Measurements from ENCODE around the gene TAL1. TPM values are rescaled to one million over a fixed set of nuclear protein-coding genes. Genes with fewer than 3 reads are reported as not detected.
A peak's percentile ranks its signal among the peaks of the same experiment; 100 is the strongest.

The TAL1 gene
- total and polyA plus RNA-seq, 2 of the 8 experiments (the other 6 are each of a cell fraction or from before 2014, with no cell fraction given): 0.09 to 0.15 TPM

DNA sequence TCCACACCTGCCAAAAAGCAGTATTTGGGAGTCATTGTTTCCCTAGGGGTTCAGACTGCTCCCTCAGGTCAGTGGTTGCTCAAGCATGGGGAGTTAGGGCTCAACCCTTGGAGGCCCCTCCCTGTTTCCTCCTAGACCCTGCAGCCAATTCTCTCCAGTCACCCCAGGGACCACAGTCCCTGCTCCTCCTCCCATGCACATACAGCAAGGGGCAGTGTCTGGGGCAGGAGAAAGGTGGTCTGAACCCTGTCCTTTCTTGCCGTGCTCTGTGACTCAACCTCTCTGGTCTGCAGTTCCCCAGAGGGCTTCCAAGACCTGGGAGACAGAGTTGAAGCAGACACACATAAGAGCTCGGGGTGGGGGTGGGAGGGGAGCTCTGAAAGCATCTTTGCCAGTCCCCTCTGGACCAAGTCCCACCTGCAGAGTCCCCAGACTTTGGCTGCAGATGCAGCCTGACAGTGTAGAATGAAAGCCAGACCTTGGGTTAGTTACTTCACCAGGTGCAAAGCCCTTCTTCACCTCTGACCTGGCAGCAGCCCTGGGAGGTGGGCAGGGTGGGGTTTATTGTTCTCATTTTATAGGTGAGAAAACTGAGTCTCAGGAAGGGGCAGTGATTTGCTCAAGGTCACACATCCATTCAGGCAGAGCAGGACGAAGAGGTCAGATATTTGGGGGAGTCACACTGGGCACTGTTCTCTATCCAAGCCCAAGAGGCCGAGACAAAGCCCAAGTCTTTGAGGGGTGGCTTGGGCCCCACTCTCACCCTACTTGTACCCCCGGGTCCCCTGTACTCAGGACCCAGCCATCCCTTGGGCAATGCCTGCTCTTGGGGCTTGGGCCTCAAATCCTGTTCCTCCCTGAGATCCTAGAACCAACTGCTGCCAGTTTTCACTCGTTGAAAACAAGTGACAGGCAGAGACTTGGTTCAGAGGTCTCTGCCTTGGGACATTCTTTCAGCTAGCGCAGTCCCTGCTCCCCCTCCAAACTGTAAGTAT lies 42.9 kb downstream of the TAL1 start:
- ChIA-PET CTCF (ENCODE audit: partially characterized antibody) (interaction anchor here (1.1 to 14.4 kb wide), 5 partner anchors 8 to 75 kb away, joined by 3 to 207 read pairs (median 153); no protein-coding TSS in a partner anchor), POLR2A (ENCODE audit: partially characterized antibody) (interaction anchor here (0.8 to 1.5 kb wide), 2 partner anchors 8 to 10 kb away, joined by 3 to 4 read pairs; no protein-coding TSS in a partner anchor)
- Histone ChIP-seq H3K9me3 (ENCODE audit: insufficient read depth in 2 of 2, low read depth in 1 of 2, low read length in 1 of 2) (no peaks in the 10 kb centered on the region), H4K20me1 (replicated peaks in 1 of 2; ENCODE audit: control insufficient read depth in 1 of 2, insufficient read depth in 2 of 2, low read length in 2 of 2) (no peaks in the 10 kb centered on the region), H4K91ac (replicated peaks; ENCODE audit: insufficient read length, low read length) (no peak overlapping the region), H2BK20ac (ENCODE audit: low read length) (no peak overlapping the region), H3K27ac (ENCODE audit: low read depth, low read length) (no peak overlapping the region), H3K4me1 (replicated peaks in 1 of 4; ENCODE audit: control insufficient read depth in 3 of 4, insufficient read depth in 4 of 4, low read length in 3 of 4) (peaks cover 5 to 20% (median 11%) of the 10 kb centered on the region in 4 experiments), H3K79me1 (ENCODE audit: low read depth, low read length) (no peaks in the 10 kb centered on the region), H3K14ac (ENCODE audit: insufficient read length) (no peak overlapping the region), H3K4ac (replicated peaks; ENCODE audit: insufficient read length, low read depth, low read length) (no peak overlapping the region), H2AK5ac (ENCODE audit: low read depth, low read length) (no peak overlapping the region), H3K4me2 (ENCODE audit: insufficient read depth in 1 of 2, low read depth in 2 of 2, low read length in 2 of 2) (no peak overlapping the region), H3K79me2 (ENCODE audit: control insufficient read depth in 1 of 2, insufficient read depth in 2 of 2, low read length in 2 of 2) (no peaks in the 10 kb centered on the region), H3K9ac (replicated peaks in 1 of 4; ENCODE audit: extremely low read depth in 1 of 4, low read depth in 3 of 4, low read length in 3 of 4) (no peak overlapping the region), H3K27me3 (replicated peaks in 1 of 4; ENCODE audit: control insufficient read depth in 3 of 4, extremely low read depth in 1 of 4, insufficient read depth in 3 of 4, low read length in 3 of 4) (peaks cover 0 to 6% (median 3%) of the 10 kb centered on the region in 4 experiments; a peak in 3 of 7 replicates), H3K36me3 (ENCODE audit: control insufficient read depth in 2 of 4, insufficient read depth in 4 of 4, low read length in 3 of 4) (no peaks in the 10 kb centered on the region), H3K4me3 (ENCODE audit: extremely low read depth in 1 of 4, insufficient read depth in 2 of 4, low read depth in 3 of 4, low read length in 4 of 4) (no peak overlapping the region), H4K8ac (ENCODE audit: extremely low read depth, insufficient read depth, low read length) (no peak overlapping the region; the same call in 1 of the 2 replicates), H2BK15ac (ENCODE audit: low read length) (0 out of 2 replicates have a peak overlapping the region, but pooled peaks have one; percentile 10), H3K23me2 (ENCODE audit: low read depth, low read length) (peaks cover 5% of the 10 kb centered on the region; the same call in 1 of the 2 replicates), H3K23ac (ENCODE audit: insufficient read length) (no peak overlapping the region), H2BK5ac (ENCODE audit: low read depth, low read length) (no peak overlapping the region), H2BK120ac (replicated peaks; ENCODE audit: low read depth, low read length) (no peak overlapping the region), H4K5ac (ENCODE audit: insufficient read length, low read depth, low read length) (no peak overlapping the region), H3K18ac (ENCODE audit: extremely low read depth, low read length) (no peak overlapping the region), H3K56ac (replicated peaks; ENCODE audit: insufficient read length, low read depth, low read length) (no peak overlapping the region), H2BK12ac (ENCODE audit: low read depth, low read length) (no peak overlapping the region), H2AFZ (ENCODE audit: low read length) (no peak overlapping the region)
- 80% methylated on average over 6 of the region's 7 CpGs; no CpG with 5 or more reads in 1 of the 2 experiments for WGBS, 2 experiments (ENCODE audit: extremely low coverage in 1 of 2, insufficient coverage in 1 of 2, insufficient read length in 1 of 2, insufficient replicate concordance in 2 of 2, low coverage in 1 of 2, low lambda C conversion rate in 2 of 2, missing lambda C conversion rate in 1 of 2)
- FAIRE-seq (no peak), DNase-seq (ENCODE audit: low read depth in 1 of 2, low spot score in 2 of 2) (peak in 1 of 2 experiments; percentile 11)
- TF ChIP-seq TBP (IDR thresholded peaks at IDR 0.05; ENCODE audit: low read depth, low read length): no peak
- no peak for TF ChIP-seq HDAC6 (IDR thresholded peaks at IDR 0.05; ENCODE audit: low read depth, low read length)
- TF ChIP-seq SIX5 (IDR thresholded peaks at IDR 0.05; ENCODE audit: low read depth, low read length): no peak
- no peak for TF ChIP-seq CTBP2 (IDR thresholded peaks at IDR 0.05; ENCODE audit: borderline replicate concordance, insufficient read depth, insufficient read length, low read length)
- TF ChIP-seq JUN (IDR thresholded peaks at IDR 0.05; ENCODE audit: low read depth, low read length): no peak
- no peak for TF ChIP-seq EZH2 (IDR thresholded peaks at IDR 0.05; ENCODE audit: low read depth, low read length, severe bottlenecking)
- TF ChIP-seq KDM1A (IDR thresholded peaks at IDR 0.05; ENCODE audit: borderline replicate concordance, low read length): no peak
- no peak for TF ChIP-seq POLR2A (IDR thresholded peaks at IDR 0.05; ENCODE audit: control extremely low read depth in 1 of 2, low read depth in 2 of 2, low read length in 2 of 2)
- TF ChIP-seq RBBP5 (IDR thresholded peaks at IDR 0.05; ENCODE audit: borderline replicate concordance, low read depth, low read length): no peak
- TF ChIP-seq NANOG (IDR thresholded peaks at IDR 0.05; ENCODE audit: insufficient read depth, low read depth, low read length, poor library complexity, severe bottlenecking): no peak
- TF ChIP-seq POLR2AphosphoS5 (IDR thresholded peaks at IDR 0.05; ENCODE audit: low read depth, low read length): no peak

All from H1 (cell line).